ENCODE measurements around the gene POLR1D. TPM values are rescaled to one million over a fixed set of nuclear protein-coding genes. Genes with fewer than 3 reads are reported as not detected.

The POLR1D gene
- total and polyA plus RNA-seq, 2 experiments from 2014 or later: 177 to 197 TPM

GRCh38 chr13:27634791-27635190, 13.1 kb downstream of the POLR1D start:
- Mint-ChIP-seq H3K27me3 (ENCODE audit: insufficient read depth, low read depth, poor library complexity) (no peaks in the 10 kb centered on the region), H3K4me1 (peaks cover 6% of the 10 kb centered on the region; the same call in 1 of the 3 replicates), H3K36me3 (ENCODE audit: low read depth) (no peaks in the 10 kb centered on the region), H3K27ac (no peak overlapping the region), H3K4me3 (no peak overlapping the region), H3K9me3 (no peaks in the 10 kb centered on the region)
- Histone ChIP-seq H4K20me1 (replicated peaks; ENCODE audit: insufficient read depth) (peaks cover 12% of the 10 kb centered on the region), H3K4me3 (no peak overlapping the region), H3K4me2 (no peak overlapping the region), H3K4me1 (ENCODE audit: insufficient read depth) (no peaks in the 10 kb centered on the region), H3K9me2 (ENCODE audit: insufficient read depth) (no peaks in the 10 kb centered on the region), H3K27ac (ENCODE audit: low read depth) (no peak overlapping the region), H3K79me2 (replicated peaks; ENCODE audit: insufficient read depth) (peaks cover 82% of the 10 kb centered on the region), H3F3A (replicated peaks; ENCODE audit: low read depth) (no peaks in the 10 kb centered on the region), H3K36me3 (ENCODE audit: insufficient read depth) (no peaks in the 10 kb centered on the region; the same call in 1 of the 2 replicates), H2AFZ (no peak overlapping the region), H3K27me3 (ENCODE audit: insufficient read depth) (no peaks in the 10 kb centered on the region)
- DNase-seq (ENCODE audit: low spot score): no peak
- no peak for ATAC-seq
- TF ChIP-seq EZH2 (IDR thresholded peaks at IDR 0.05; ENCODE audit: low read depth, unreplicated experiment) (no peak), REST (IDR thresholded peaks at IDR 0.05; ENCODE audit: unreplicated experiment) (no peak), ETS1 (IDR thresholded peaks at IDR 0.05) (no peak), EZH2phosphoT487 (IDR thresholded peaks at IDR 0.05; ENCODE audit: unreplicated experiment) (no peak), STAT1 (IDR thresholded peaks at IDR 0.05; ENCODE audit: unreplicated experiment) (no peak), NANOG (IDR thresholded peaks at IDR 0.05; ENCODE audit: borderline replicate concordance) (no peak), ZNF114 (CRISPR knock-in tag; IDR thresholded peaks at IDR 0.05) (no peak), ZNF462 (CRISPR knock-in tag; IDR thresholded peaks at IDR 0.05) (no peak), CREB1 (CRISPR knock-in tag; IDR thresholded peaks at IDR 0.05; ENCODE audit: low read depth) (no peak), CTCF (conservative IDR thresholded peaks at IDR 0.05; ENCODE audit: low read depth in 2 of 2) (no peak), POLR2AphosphoS5 (IDR thresholded peaks at IDR 0.05; ENCODE audit: low read depth) (no peak), ZNF331 (CRISPR knock-in tag; IDR thresholded peaks at IDR 0.05; ENCODE audit: low read depth) (no peak), JUNB (IDR thresholded peaks at IDR 0.05; ENCODE audit: unreplicated experiment) (no peak)

Measured in GM23338 (cell line).